DMS 273 (cell line): ENCODE results near the gene PDE11A.

Experiments used
- DNase-seq: peaks from one replicate; lab custom pipeline; 2025; ENCODE audit not compliant: unreplicated experiment; lab: John Stamatoyannopoulos, UW

PDE11A gene

DNA sequence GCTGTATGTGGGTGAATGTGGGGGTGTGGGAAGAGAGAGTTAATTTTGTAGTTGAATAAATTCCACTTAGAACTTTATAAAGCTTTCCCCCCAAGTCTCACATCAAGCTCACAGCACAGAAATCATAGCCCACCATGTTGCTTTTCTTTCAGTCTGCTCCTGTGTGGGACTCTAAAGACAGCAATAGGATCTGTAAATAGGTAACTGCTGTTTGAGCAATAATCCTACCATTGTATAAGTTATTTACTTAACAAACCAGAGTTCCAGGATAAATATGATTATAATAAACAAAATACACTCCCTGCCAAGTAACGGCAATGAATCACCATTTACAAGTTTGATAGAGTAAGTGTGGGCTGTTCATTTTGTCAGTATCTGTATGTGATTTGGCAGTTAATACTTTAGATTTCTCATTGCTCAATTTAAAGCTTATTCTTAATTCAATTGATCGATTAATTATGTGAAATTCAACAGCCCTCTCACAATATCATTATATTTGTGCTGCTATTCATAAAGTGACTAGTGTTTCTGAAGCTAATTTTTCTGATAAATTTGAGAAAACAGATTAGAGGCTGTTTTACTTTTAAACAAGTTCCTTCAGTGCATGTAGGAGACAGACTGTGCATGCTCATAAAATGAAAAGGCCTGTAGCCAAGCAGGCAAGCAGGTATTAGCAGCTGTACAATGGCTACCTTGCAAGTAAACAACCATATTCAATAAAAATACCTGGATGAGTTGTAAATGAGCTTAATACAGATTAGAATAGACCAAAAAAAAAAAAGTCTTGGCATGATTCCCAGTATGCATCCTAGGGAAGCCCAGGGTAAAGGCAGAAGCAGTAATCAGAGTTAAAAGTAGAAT is 142.7 kb downstream of the PDE11A start:
- DNase-seq: no peak

DNA sequence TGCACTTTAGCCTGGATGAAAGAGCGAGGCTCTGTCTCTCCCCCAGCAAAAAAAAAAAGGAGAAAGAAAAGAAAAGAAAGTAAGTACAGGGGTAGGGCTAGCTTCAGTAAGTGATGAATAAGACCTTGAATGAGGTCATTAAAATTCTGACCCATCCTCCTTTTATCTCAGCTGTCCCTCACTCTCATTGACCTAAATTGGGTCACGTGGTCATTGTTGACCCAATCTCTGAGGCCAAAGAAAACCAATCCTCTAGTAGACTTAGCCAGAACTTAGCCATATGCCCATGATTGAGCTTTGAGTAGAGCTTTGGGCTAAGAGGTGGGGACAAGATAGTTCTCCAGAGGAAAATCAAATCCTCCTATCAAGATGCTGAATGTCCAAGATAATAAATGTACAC is 149.3 kb downstream of the PDE11A start:
- no peak for DNase-seq

DNA sequence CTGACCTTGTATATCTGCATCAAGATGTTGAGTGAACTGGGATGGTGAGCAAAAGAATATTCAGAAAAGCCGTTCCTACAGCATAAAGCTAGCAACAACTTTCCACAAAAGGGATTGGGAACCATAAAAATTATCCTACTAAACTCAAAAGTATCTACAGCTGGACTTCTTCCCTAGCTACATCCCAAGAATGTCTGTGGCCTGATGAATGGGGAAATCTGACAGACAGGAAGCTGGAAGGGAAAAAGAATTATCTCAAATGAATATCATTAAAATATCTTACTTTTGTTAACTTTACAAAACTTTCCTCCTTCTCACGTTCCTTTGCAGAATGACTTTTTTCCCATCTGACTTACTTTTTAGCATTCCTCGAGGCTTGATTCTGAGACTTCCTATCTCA is 150.9 kb downstream of the PDE11A start:
- no peak for DNase-seq

DNA sequence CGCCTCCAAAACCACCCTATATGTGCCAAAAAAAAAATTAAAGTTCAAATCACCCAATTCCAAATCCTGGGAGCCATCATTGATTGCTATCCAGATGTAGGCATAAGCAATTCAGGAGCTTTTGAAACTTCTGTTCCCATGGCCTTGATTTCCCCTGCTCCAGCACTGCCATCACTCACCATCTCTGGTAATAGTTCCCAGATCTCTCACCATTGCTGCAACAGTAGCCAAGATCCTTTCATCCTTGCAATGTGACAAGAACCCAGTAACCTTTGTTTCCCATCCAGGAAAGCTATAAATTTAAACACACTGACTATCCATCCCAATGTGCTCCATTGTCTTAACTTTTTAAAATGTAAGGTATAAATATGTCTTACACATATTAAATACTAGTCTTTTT is 155.4 kb downstream of the PDE11A start:
- DNase-seq: no peak

DNA sequence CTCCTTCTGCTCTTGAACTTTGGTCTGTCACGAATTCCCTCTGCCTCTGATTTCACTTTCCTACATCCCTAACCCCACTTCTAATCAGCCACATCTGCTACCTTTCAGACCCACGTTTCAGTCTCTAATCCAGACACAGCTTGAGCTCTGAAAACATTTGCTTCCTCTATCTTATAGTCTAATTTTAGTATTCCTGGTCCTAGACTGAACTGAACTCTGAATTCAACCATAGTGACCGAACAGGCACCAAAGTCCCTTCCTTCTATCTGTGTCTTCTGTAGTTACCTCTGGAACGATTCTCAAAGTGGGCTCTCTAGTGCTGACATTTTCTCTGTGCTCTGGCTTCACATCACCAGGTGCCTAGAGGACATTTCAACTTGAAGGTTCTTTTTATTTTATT is 156.2 kb downstream of the PDE11A start:
- DNase-seq: no peak

DNA sequence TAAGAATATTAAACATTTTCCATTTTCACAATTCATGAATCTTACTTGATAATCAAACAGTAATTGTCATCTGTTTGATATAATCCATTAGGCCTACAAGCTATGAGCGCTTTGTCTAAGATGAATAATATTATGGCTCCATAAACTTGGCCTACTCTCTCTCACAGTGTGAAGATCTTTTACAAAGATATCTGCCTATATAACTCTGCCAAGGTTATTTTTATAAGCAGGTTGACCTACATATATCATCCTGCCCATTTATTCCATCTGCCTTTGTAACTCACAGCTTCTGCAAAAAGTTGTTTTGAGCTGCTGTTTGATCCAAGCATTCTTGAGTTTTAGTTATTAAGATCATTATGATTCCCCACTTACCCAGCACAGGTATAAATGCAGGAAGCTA is 158.3 kb downstream of the PDE11A start:
- DNase-seq: no peak

DNA sequence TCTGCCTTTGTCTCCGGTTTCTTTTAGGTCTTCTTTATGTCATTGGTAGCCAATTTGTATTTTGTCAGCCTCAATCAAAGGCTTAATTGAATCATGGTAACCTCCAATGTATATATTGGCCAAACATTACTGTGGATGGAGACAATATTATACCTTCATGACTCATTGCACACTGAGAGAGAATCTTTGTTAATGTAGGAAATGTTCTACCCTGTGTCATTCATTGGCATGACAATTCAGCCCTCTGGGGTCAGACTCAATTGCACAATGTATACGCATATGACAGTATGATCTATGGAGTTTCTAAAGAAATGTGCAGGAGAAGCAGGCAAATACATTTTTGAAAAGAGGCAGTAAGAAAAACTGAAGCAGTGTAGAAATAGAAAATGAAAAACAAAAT is 162.6 kb downstream of the PDE11A start:
- no peak for DNase-seq

DNA sequence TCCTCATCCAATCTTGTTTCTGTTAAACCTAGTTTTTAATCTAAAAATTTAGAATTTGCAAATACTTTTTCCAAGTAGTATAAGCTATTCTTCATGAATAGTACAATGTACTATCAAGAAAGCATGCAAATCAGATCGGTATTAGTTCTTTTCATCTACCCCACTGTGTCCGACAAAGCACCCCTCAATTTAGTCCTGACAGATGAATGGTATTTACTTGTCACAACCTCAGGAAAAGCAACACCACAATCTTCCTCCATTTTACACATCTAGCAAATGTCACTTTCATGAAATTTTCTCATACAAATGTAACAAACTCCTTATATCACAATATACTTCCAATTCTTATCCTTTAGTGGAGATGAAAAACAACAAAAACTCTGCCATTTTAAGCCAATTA is 163.8 kb downstream of the PDE11A start:
- DNase-seq: no peak

DNA sequence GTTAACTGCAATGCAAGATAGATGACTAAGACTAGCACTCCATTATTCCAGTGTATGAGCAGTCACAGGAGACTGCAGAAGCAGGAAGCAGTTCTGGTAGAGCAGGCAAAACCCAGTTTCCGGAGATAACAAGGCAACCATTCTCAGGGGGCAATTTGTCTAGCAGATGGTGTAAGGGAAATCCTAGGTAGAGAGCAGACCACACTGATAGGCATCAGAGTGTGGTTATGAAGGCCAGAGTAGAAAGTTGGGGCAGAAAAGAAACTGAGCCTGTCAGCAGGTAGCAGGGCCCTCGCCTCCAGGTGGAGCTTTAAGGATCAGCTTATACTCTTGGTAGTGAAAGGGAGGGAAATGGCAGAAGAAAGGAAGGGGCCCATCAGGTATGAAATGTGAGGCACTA is 164.4 kb downstream of the PDE11A start:
- DNase-seq: no peak

DNA sequence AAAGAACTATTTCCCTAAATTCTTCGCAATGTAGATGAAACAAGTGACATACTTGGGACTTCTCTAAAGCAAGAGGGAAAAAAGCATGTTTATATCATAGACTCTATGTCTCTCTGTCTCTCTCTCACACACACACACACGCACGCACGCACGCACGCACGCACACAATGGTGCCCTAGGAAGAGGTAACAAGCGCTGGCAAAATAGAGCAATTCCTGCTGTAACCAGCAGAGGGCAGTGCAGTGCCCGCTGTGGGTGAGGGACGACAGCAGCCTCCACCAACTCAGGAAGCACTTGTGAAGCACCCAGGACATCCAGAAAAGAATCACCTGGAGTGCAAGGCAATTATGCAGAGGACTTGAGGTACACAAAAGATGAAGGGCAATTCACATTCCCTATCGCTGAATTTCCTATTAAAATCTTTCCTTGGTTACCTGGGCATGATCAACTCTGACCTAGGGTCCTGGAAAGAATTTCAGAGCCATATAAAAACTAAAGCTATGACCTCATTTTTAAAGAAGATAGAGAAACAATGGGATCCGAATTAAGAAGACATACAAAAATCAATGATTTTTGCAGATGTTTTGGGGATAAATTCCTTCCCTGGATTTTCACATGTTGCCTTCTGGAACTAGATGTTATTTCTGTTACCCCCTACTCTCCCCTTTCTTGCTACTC is 166.4 kb downstream of the PDE11A start:
- peak; percentile 80 for DNase-seq

DNA sequence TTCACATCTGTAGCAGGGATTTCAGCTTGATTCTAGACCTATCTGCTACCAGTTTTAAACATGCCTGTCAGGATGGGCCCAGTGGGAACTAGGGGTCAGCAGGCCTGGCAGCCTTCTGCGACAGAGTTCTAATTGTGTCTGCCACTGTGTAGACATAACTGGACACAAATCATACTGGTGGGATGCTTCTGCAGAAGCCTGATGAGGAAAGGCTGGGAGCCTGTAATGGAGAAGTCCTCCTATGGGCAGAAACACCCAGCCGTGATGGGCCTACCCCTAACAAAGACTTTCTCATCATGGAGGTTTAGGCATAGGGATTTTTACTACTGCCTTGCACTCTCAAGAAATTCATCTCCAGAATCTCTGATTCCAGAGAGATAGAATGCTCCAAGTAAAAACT is 166.9 kb downstream of the PDE11A start:
- no peak for DNase-seq

DNA sequence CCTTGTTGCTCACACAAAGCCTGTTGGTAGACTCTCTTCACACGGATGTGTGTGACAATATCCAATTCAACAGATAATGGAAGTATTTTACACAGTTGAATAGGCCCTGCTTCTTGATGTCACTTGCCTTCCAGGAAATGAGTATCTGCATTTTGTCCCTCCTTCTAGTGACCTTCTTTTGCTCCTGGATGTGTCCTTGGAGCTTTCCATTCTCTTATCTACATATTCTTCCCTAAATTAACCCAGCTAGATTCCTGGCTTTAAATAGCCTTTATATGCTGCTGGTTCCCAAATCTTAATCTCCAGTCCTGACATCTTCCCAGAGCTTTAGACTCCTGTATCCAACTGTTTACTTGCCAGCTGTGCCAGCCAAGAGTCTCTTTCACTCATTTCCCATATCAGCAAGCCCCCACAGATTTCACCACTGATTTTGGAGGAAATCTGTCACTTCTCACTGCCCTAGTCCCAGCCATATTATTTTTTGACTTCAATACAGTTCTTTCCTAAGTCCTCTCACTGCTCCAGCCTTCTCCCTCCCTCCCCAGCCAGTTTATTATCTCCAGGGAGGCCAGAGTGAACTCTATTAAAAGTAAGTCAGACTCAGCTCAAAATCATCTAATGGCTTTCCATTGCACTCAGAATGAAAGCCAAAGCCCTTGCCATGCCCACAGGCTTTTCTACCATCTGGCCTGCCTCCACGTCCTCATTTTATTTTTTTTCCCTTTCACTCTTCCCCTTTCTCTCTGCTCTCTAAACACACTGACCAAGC is 170.0 kb downstream of the PDE11A start:
- no peak for DNase-seq

DNA sequence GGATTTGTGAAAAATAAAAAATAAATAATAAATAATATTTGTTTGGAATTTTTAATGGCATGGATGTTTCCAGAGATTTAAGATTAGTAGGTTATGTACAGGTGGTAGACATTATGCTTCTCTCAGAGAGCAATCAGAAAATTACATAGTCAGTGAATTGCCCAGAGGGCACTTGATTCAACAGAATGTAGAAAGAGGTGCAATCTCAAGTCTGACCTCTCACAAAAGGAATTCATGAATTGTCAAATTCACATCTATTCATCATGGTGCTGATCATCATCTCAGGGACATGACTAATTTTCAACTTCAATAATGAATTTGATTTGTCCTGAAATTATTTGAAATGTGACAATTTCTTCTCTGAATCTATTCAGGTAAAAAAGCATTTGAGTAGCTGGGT is 172.5 kb downstream of the PDE11A start:
- no peak for DNase-seq

DNA sequence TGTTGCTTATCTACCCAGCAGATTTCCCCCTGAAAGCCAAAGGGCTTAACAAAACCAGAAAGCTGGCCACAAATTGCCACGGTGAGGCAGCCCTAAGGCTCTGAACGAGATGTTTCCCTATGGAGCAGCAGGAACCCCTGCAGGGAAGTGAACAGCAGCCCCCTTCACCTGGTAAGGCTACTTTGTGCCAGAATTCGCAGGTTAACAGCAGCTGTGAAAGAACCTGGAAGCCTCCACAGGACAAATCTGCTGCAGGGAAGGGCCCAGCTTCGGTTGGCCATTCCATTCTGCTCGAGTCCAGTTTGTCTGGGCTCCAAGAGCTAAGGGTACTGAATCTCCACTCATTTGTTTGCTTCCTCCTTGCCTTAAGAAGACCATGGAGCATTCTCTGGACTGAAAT is 175.3 kb downstream of the PDE11A start:
- DNase-seq: no peak

DNA sequence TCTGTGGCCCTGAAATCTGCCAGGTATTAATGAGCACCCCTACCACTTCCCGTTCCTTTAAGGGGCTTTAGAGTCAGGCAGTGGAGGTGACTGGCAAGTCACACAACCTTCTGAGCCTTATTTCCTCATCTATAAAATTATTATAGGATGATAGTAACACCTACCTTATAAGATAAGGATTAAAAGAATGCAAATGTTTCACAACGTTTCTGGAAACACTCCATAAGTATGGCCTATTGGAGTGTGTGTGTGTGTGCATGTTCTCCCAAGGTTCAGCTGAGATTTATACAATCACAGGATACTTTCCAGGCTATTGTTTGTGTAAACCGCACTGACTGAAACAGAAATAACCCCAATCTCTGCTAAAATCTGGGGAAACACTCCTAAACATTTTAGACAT is 176.0 kb downstream of the PDE11A start:
- no peak for DNase-seq

DNA sequence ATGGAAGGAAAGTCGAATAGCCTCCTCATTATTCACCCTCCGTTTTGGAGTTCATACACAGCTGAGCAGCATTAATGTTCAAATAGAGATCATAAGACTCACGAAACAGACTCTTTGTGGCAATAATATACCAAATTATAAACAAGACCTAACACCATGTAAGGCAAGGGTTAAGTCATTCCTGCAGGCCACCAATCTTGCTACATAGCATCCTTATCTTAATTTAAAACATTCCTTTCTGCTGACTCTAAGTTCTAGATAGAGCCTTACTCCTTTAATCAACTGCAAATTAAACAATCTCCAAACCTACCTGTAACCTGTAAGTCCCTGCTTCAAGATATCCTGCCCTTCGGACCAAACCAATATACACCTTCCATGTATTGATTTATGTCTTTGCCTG is 178.0 kb downstream of the PDE11A start:
- no peak for DNase-seq

DNA sequence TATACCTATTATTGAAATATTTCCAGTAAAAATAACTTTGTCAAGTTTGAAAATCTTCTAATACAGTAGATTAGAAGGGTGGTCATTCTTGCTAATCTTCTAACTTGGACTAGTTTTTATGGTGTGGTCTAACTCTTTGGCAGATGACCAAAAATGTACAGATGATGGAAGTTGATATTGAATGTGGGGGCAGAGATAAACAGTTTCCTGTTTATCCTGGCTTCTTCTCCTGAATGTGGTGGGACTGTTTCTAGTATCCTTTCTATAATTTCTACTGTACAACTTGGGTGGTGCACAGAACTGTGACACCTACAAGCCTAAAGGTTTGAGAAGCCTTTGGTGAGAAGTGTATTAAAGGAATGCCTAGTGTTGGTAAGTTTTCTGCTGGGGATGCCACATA is 178.7 kb downstream of the PDE11A start:
- no peak for DNase-seq

DNA sequence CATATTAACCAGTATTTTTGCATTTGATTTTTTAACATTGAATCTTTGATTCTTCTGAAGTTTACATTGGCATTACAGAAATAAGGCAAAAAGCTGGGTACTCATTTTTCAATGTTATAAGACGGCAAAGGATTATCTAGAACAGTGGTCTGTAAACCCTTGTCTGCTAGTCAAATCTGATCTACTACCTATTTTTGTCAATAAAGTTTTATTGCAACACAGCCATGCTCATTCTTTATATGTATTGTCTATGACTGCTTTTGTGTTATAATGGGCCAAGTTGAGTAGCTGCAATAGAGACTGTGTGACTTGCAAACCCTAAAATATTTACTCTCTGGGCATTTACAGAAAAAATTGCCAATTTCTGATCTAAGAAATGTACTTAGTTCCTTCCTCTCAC is 181.0 kb downstream of the PDE11A start:
- no peak for DNase-seq

DNA sequence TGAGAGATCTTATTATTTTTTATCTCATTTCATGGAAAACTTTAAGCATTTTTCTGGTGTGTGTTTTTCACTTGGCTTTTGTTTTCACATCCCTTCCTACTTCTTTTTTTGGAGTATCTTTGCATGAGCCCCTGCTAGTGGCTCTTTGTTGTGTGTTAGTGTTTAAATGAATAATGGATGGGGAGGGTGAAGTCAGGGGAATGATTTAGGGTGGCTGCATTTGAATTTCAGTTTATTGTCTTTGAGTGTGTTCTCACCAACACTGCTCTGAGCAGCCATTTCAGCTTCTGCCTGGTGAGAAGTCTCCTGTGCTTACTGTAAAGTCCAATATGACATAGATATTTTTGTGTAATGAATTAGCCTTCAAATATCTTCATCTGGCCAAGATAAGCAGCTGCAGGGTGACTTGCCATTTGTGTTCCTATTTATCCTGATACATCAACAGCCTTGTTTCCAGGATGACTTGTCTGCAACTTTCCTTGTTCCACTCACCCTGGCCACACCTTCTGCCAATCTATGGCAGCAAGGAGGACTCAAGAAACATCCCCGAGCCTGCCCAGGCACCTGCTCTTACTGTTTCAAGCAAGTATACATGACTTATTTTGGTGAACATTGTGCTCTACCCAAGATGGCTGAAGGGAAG is 182.6 kb downstream of the PDE11A start:
- no peak for DNase-seq

DNA sequence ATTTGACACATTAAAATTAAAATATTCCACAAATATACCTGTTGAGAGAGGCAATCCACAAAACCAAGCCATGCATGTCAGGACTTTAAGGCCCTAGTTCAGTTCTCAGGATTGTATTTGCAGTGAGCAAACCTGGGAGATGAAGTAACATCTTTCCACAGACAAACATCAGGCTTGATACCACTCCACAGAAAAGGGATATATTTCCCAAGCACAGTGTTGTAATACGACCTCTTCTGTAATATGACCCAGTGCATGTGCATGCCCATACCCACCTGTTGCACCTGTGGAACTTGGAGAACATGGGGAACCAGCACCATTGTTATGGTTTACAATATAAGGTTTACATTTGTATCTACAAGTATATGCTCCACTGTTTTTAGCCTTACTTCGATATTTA is 184.0 kb downstream of the PDE11A start:
- DNase-seq: peak; percentile 13

DNA sequence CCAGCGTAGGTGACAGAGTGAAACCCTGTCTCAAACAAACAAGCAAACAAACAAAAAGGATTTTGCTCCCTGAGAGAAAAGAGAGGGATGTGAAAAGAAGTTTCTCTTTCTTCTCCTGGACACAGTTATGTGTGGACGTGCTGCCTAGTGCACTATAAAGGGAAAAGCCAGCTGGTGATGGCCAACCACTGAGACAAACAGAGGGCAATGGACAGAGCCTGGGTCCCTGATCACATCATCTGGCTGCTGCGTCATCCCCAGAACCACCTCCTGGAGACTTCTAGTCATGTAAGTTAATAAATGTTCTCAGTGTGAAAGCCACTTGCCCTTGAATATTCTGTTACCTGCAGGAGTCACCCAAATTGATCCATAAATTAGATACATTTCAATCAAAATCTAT is 184.9 kb downstream of the PDE11A start:
- no peak for DNase-seq
